Smooth muscle cell (in vitro differentiated cells): ENCODE measurements around the gene GNG2. TPM values are rescaled to one million over a fixed set of nuclear protein-coding genes. Genes with fewer than 3 reads are reported as not detected.
A peak's percentile ranks its signal among the peaks of the same experiment; 100 is the strongest.

Experiments used
- DNase-seq: peaks from one replicate; lab custom pipeline; 2025; ENCODE audit not compliant: unreplicated experiment; lab: John Stamatoyannopoulos, UW
- H2AFZ ChIP-seq: fragments of 200-600 bp; sonication (generic); 2 replicates; pipeline ENCODE4 v1.6.0; 2016; ENCODE audit warnings: antibody characterized with exemption, low read depth, mild to moderate bottlenecking
- H3F3A ChIP-seq: fragments of 200-600 bp; sonication (generic); 2 replicates; pipeline ENCODE4 v1.6.0; 2017; ENCODE audit warnings: antibody characterized with exemption, low read depth
- H3K27ac ChIP-seq: fragments of 200-600 bp; sonication (generic); 2 replicates; pipeline ENCODE4 v1.5.1; 2016; ENCODE audit warnings: low read depth, mild to moderate bottlenecking
- H3K27me3 ChIP-seq: fragments of 200-600 bp; sonication (generic); 2 replicates; pipeline ENCODE4 v1.6.1; 2016; ENCODE audit warnings: low read depth, mild to moderate bottlenecking
- H3K36me3 ChIP-seq: fragments of 200-600 bp; sonication (generic); 2 replicates; pipeline ENCODE4 v1.5.1; 2016; ENCODE audit warnings: low read depth
- H3K4me1 ChIP-seq: fragments of 200-600 bp; sonication (generic); 2 replicates; pipeline ENCODE4 v1.5.1; 2016; ENCODE audit warnings: low read depth
- H3K4me2 ChIP-seq: fragments of 200-600 bp; sonication (generic); 2 replicates; pipeline ENCODE4 v1.6.0; 2016; ENCODE audit warnings: mild to moderate bottlenecking
- H3K4me3 ChIP-seq: fragments of 200-600 bp; sonication (generic); 2 replicates; pipeline ENCODE4 v1.5.1; 2016; ENCODE audit warnings: mild to moderate bottlenecking
- H3K79me2 ChIP-seq: fragments of 200-600 bp; sonication (generic); 2 replicates; pipeline ENCODE4 v1.6.0; 2016; ENCODE audit warnings: low read depth, mild to moderate bottlenecking
- H3K9ac ChIP-seq: fragments of 200-600 bp; sonication (generic); 2 replicates; pipeline ENCODE4 v1.6.0; 2016; ENCODE audit warnings: low read depth
- H3K9me3 ChIP-seq: fragments of 200-600 bp; sonication (generic); replicated peaks from 2 replicates; pipeline ENCODE4 v1.5.1; 2016; ENCODE audit warnings: low read depth
- H4K20me1 ChIP-seq: fragments of 200-600 bp; sonication (generic); 2 replicates; pipeline ENCODE4 v1.6.0; 2016; ENCODE audit warnings: low read depth
- WGBS: methylation state at CpG from one replicate; pipeline ENCODE4 v1.1.7; 2016; ENCODE audit warnings: low lambda C conversion rate; 5-methylcytosine and 5-hydroxymethylcytosine counted together
- polyA plus RNA-seq: library from polyadenylated mRNA; unstranded; fragments of >200 nt; fragmentation: Nextera tagmentation; extraction: Ambion mirVana; gene quantifications from 2 replicates; pipeline ENCODE4 v1.2.1, GENCODE V29; 2016
- total RNA-seq: library from RNA; depleted of rRNA; stranded (reverse); fragments of >200 nt; gene quantifications from 2 replicates; pipeline ENCODE4 v1.2.3, GENCODE V29; 2014
- TF ChIP-seq, protein P1 (sequence below): fragments of 200-600 bp; sonication (generic); IDR thresholded peaks from 2 replicates; pipeline ENCODE4 v1.5.1; 2017; ENCODE audit warnings: borderline replicate concordance, mild to moderate bottlenecking, antibody characterized with exemption; ENCODE audit not compliant: insufficient read depth, poor library complexity, severe bottlenecking

The GNG2 gene
- total and polyA plus RNA-seq, 2 experiments from 2014 or later: 83.6 to 128 TPM

DNA sequence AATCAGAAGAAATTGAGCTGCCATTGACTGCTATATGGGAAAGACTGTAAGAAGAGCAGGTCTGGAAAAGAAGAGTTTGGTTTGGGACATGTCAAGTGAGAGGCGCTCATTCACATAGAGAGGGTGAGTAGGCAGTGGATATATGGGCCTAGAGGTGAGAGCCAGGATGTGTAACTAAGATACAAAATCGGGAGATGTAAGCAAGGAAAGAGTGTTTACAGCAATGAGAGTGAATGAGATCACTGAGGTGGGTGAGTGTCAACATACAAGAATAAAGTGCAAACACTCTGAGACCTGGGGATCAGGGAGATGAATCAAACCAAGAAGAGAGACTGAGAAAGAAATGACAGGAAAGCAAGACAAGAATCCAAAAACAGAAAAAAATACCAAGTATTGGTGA lies 70.9 kb downstream of the GNG2 start:
- Histone ChIP-seq H4K20me1 (peaks cover 25% of the 10 kb centered on the region), H3K79me2 (peaks cover 26% of the 10 kb centered on the region), H3K36me3 (no peaks in the 10 kb centered on the region), H3K9ac (no peak overlapping the region), H3K27ac (no peak overlapping the region), H2AFZ (no peak overlapping the region), H3K4me1 (no peaks in the 10 kb centered on the region), H3K4me2 (no peak overlapping the region), H3K9me3 (no peaks in the 10 kb centered on the region), H3K4me3 (no peak overlapping the region), H3K27me3 (no peaks in the 10 kb centered on the region), H3F3A (no peaks in the 10 kb centered on the region)
- no peak for DNase-seq
- 91% methylated on average over 2 of the region's 2 CpGs for WGBS
- TF ChIP-seq, protein P1, sequence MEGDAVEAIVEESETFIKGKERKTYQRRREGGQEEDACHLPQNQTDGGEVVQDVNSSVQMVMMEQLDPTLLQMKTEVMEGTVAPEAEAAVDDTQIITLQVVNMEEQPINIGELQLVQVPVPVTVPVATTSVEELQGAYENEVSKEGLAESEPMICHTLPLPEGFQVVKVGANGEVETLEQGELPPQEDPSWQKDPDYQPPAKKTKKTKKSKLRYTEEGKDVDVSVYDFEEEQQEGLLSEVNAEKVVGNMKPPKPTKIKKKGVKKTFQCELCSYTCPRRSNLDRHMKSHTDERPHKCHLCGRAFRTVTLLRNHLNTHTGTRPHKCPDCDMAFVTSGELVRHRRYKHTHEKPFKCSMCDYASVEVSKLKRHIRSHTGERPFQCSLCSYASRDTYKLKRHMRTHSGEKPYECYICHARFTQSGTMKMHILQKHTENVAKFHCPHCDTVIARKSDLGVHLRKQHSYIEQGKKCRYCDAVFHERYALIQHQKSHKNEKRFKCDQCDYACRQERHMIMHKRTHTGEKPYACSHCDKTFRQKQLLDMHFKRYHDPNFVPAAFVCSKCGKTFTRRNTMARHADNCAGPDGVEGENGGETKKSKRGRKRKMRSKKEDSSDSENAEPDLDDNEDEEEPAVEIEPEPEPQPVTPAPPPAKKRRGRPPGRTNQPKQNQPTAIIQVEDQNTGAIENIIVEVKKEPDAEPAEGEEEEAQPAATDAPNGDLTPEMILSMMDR: no peak

DNA sequence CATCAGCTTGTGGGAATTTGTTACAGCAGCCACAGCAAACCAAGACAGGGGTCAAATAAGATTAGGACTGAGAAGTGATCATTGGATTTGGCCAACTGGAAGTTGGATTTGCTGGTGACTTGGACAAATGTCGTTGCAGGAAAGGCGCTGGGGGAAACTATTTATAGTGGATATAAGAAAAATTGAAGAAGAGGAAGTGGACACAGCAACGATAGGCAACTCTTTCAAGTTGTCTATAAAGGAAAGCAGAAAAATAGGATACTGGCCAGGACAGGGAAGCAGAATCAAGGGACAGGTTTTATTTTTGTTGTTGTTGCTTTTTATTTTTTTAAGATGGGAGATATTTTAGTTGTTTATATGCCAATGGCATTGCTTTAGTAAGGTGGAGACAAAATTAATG lies 72.8 kb downstream of the GNG2 start:
- 90% methylated on average over 3 of the region's 3 CpGs for WGBS
- no peak overlapping the region for H3K9ac ChIP-seq
- TF ChIP-seq, protein P1: no peak
- H3K27me3 ChIP-seq: no peaks in the 10 kb centered on the region
- no peaks in the 10 kb centered on the region for H3K9me3 ChIP-seq
- H3K79me2 ChIP-seq: peaks cover 15% of the 10 kb centered on the region
- no peaks in the 10 kb centered on the region for H3K36me3 ChIP-seq
- H3K4me1 ChIP-seq: no peaks in the 10 kb centered on the region
- H4K20me1 ChIP-seq: peaks cover 33% of the 10 kb centered on the region
- no peak overlapping the region for H3K4me2 ChIP-seq
- no peak overlapping the region for H2AFZ ChIP-seq
- DNase-seq: no peak
- H3K4me3 ChIP-seq: no peak overlapping the region
- no peak overlapping the region for H3K27ac ChIP-seq
- no peaks in the 10 kb centered on the region for H3F3A ChIP-seq

DNA sequence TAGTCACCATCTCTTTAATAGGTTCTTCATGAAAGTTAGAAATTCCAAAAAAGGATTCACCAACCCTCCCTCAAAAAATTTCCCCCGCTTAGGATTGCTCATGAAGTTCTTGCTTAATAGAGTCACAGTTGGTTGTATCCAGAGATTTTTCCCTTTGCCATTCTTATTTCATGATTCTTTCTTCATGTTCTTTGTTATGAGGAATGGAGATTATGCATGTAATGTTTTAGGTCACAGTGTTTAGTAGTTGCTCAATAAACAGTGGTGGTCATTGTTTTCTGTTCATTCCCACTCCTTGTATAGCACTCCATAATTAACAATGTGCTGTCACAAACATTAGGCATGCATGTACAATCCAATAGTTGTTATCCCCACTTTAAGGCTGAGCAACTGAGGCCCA lies 77.7 kb downstream of the GNG2 start:
- Histone ChIP-seq H3K4me1 (peaks cover 5% of the 10 kb centered on the region), H3K27ac (no peak overlapping the region), H3K79me2 (peaks cover 14% of the 10 kb centered on the region), H3K36me3 (no peaks in the 10 kb centered on the region), H3K4me2 (no peak overlapping the region), H4K20me1 (peaks cover 21% of the 10 kb centered on the region), H3K9me3 (no peaks in the 10 kb centered on the region), H3K4me3 (no peak overlapping the region), H3K27me3 (no peaks in the 10 kb centered on the region), H2AFZ (no peak overlapping the region), H3F3A (peaks cover 6% of the 10 kb centered on the region), H3K9ac (no peak overlapping the region)
- DNase-seq: no peak
- 97% methylated on average over 1 of the region's 1 CpG for WGBS
- TF ChIP-seq, protein P1: no peak

DNA sequence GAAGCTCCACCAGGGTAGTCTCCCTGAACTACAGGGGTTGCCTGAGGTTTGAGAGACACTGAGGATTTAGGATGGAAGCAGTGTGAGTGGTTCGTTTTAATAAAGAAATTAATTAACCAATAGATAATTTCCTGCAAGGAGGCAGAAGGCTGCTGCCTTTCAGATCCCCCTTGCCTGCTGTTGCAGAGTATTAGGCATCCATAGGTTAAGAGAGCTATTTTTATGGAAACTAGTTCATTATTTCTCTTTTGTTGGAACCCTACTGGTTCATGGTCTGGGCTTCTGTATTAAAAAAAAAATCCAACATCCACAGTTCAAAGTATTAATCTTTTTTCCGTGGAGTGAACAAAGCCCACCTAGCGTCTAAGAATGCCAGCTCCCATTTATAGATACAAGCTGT lies 78.4 kb downstream of the GNG2 start:
- 51% methylated on average over 3 of the region's 3 CpGs for WGBS
- no peaks in the 10 kb centered on the region for H3K9me3 ChIP-seq
- H2AFZ ChIP-seq: no peak overlapping the region
- TF ChIP-seq, protein P1: no peak
- no peaks in the 10 kb centered on the region for H3K27me3 ChIP-seq
- H3F3A ChIP-seq: peaks cover 6% of the 10 kb centered on the region
- H3K4me3 ChIP-seq: no peak overlapping the region
- H4K20me1 ChIP-seq: peaks cover 15% of the 10 kb centered on the region
- H3K36me3 ChIP-seq: no peaks in the 10 kb centered on the region
- H3K4me1 ChIP-seq: peaks cover 5% of the 10 kb centered on the region
- DNase-seq: no peak
- H3K27ac ChIP-seq: peak overlapping the region; percentile 67
- peak overlapping the region; percentile 79 for H3K4me2 ChIP-seq
- peaks cover 14% of the 10 kb centered on the region for H3K79me2 ChIP-seq
- H3K9ac ChIP-seq: no peak overlapping the region
